ENCODE results near the gene MPST.

Gene MPST

DNA sequence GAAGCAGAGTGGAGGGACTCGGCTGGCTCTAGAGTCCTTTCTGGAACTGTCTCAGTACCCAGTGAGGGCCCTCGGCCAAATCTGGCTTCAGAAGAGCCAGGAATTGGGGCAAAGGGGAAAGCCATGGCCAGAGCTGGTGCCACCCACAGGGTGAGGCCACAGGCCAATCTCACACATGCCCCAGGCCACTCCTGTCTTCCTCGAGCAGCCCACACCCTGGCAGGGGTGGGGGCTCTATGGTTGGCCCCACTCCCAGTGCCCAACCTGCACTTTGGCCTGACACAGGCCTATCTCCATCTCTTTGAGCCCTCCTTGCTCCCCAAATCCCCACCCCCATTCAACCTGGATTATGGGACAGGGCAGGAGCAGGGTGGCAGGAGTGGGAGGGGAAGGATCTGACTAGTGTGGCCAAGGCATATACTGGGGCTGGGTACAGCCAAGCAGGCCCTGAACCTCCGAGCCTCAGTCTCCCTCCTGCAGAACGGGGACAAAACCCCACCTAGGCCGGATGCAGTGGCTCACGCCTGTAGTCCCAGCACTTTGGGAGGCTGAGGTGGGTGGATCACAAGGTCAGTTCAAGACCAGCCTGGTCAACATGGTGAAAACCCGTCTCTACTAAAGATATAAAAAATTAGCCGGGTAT lies 7.2 kb upstream of the MPST start:
- TF ChIP-seq, protein P1, sequence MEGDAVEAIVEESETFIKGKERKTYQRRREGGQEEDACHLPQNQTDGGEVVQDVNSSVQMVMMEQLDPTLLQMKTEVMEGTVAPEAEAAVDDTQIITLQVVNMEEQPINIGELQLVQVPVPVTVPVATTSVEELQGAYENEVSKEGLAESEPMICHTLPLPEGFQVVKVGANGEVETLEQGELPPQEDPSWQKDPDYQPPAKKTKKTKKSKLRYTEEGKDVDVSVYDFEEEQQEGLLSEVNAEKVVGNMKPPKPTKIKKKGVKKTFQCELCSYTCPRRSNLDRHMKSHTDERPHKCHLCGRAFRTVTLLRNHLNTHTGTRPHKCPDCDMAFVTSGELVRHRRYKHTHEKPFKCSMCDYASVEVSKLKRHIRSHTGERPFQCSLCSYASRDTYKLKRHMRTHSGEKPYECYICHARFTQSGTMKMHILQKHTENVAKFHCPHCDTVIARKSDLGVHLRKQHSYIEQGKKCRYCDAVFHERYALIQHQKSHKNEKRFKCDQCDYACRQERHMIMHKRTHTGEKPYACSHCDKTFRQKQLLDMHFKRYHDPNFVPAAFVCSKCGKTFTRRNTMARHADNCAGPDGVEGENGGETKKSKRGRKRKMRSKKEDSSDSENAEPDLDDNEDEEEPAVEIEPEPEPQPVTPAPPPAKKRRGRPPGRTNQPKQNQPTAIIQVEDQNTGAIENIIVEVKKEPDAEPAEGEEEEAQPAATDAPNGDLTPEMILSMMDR (IDR thresholded peaks at IDR 0.05), result no peak
- DNase-seq (ENCODE audit: low spot score), result no peak
- Histone ChIP-seq H3K27ac (peak overlapping the region in 1 of 2 donors; percentile 32), H3K4me3 (no peak overlapping the region)

DNA sequence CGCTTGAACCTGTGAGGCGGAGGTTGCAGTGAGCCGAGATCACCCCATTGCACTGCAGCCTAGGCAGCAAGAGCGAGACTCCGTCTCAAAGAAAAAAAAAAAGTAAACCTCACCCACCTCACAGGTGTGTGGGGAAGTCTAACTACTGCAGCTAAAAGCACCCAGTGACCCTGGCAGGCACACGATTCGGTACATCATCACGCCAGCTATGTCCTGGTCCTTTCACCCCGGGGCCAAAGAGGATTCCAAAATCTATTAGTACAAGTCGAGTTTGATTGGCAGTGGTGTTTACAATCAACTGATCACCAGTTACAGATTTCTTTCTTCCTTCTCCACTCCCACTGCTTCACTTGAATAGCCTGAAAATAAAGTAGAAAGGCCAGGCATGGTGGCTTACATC lies 6.6 kb upstream of the MPST start:
- H3K27ac ChIP-seq, result no peak overlapping the region
- H3K4me3 ChIP-seq, result no peak overlapping the region
- no peak for DNase-seq (ENCODE audit: low spot score)
- TF ChIP-seq, protein P1 (IDR thresholded peaks at IDR 0.05), result no peak

DNA sequence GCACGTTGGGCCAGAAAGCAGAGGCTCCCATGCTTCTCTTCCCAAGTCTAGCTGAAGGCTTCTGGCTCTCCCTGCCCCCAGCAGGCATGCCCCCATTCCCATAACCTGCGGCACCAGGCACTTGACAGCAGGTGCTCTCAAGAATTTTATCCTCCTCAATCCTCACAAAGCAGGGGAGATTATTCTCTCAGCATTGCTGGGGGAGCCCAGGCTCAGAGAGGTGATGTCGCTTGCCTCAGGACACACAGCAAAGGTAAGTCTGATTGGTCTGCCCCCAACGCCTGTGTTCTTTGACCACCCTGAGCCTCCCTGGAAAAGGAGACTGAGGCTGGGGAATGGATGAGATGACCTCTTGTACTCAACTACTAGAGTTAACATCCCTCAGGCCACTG lies 5.1 kb upstream of the MPST start:
- DNase-seq (ENCODE audit: low spot score), result no peak
- H3K27ac ChIP-seq, result no peak overlapping the region
- TF ChIP-seq, protein P1 (IDR thresholded peaks at IDR 0.05), result no peak

DNA sequence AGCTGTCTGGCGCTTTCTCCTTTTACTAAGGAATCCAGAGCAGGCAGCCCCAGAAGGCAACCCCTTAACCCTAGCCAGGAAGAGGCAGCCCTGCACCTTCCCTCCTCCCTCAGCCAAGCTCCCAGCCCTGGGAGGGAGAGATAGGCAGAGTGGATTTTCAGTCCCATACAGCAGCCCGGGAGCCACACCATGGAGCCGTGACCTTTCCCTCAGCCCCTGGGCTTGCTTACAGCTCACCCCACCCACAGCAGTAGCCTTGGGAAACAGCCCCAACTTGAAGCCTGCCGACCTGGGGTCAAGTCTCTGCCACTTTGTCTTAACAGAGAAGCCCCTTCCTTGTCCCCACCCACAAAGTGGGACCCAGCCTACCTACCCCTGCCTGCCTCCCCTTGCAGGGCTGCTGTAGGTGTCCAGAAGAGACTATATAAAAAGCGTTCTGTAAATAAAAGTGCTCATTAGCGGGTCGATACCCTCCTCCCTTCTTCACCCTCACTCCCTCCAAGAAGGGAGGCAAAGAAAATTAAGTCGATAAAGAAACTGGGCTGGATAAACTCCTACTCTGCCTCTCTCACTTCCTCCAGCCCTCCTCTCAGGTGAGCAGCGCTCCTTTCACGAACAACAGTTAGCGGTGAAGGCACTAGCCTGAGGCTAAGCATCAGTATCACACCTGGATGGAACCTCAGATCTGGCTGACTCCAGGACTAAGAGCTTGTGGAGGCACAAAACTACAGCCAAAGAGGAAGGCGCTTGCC lies 4.5 kb upstream of the MPST start:
- Histone ChIP-seq H3K4me3 (no peak overlapping the region), H3K27ac (no peak overlapping the region)
- no peak for DNase-seq (ENCODE audit: low spot score)
- TF ChIP-seq, protein P1 (IDR thresholded peaks at IDR 0.05), result no peak

More for the DNA sequence above, 5.1 kb upstream of the MPST start:
- no peak overlapping the region for H3K4me3 ChIP-seq

DNA sequence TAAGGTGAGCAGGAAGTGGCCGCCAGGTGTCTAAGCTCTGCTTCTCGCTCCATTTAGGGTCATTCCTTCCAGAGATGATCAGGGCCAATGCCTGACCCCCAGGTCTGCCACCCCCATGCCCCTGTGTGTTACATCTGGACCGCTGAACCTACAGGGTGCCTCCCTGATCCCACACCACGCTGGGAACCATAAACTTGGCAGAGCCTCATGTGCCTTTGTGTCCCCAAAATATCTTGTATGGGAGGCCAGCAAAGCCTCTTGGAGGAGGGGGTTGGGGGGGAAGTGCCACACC lies 4.0 kb upstream of the MPST start:
- TF ChIP-seq, protein P1 (IDR thresholded peaks at IDR 0.05), result no peak
- DNase-seq (ENCODE audit: low spot score), result no peak
- H3K4me3 ChIP-seq, result no peak overlapping the region
- H3K27ac ChIP-seq, result no peak overlapping the region

DNA sequence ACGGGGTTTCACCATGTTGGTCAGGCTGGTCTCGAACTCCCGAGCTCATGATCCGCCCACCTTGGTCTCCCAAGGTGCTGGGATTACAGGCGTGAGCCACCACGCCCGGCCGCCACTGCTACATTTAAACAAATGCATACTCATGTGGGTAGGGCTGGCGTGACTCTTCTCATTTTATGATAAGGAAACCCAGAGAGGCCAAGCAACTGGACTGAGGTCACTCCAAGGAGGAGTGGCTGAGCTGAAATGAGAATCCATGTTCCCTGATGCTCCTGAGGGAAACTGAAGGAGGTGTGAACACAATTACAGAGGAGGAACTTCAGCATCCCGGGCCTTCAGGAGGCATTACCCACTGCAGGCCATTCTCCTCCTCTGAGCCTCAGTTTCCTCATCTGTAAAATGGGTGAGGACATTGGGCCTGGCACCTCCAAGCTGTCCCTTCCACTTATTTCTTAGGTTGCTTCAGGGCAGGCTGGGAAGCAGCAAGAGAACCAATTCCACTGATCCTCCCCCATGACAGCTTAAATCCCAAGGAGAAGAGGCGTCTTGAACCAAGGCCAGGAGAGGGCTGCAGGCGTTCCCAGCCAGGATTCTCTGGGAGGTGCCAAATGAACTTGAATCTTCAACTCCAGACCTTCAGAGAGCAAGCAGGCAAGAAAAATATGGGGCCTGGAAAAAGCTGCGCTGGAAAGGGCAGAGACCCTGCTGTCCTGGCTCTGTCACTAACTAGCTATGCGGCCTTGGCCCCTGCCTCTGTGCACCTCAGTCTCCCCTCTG lies 3.2 kb upstream of the MPST start:
- H3K4me3 ChIP-seq, result no peak overlapping the region
- DNase-seq (ENCODE audit: low spot score), result no peak
- no peak overlapping the region for H3K27ac ChIP-seq
- TF ChIP-seq, protein P1 (IDR thresholded peaks at IDR 0.05), result no peak

All from coronary artery (tissue), 2 donors.